Adrenal gland (tissue), 5 donors: ENCODE measurements around the gene ASCC1.

Experiments
- CTCF ChIP-seq, 6 experiments: fragments of 450-650 bp in 4 of 6; fragments of 200-600 bp in 2 of 6; sonication (generic) in 1 of 6; IDR thresholded peaks; 1 replicate in 5 of 6; 2 replicates in 1 of 6; pipeline versions ENCODE4 v1.5.1 to v1.8.0; 2016 to 2021; ENCODE audit warnings: antibody characterized with exemption in 6 of 6, mild to moderate bottlenecking in 2 of 6, moderate library complexity in 1 of 6
- POLR2A ChIP-seq, 2 donors: fragments of 450-650 bp; IDR thresholded peaks; one replicate each; pipeline ENCODE4 v1.6.1; 2017; ENCODE audit warnings: antibody characterized with exemption in 2 of 2, mild to moderate bottlenecking in 2 of 2, moderate library complexity in 1 of 2
- donor health status: DM: no; HTN: no; CAD: no.

DNA sequence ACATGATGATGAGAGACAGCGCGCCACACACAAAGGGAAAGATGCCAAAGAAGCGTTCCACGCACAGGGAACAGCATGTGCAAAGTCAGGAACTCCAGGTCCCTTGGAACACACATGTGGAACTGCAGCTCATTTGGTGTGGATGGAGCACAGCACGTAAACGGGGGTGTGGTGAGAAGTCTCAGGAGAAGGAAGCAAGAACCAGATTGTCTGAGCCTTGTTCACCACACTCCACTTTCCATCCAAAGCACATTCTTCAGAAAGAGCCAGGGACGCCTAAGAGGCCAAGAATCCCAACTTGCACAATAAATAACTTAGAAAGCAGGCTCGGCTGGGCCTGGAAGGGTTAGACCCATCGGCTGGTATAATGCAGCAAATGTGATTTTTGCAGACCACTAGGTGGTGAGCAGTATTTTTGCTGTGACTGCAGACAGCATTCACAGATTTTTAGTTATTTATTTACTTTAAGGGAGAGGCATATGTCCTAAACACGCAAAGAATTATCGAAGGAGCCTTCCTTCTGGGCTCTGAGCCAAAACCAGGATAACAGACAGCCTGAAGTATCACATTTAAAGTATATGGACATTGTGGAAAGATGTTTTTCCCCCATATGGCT is 27.9 kb upstream of the ASCC1 start:
- peak in 3 of 6 experiments; percentile 26 to 32 (median 28) for TF ChIP-seq CTCF (IDR thresholded peaks at IDR 0.05)
- TF ChIP-seq POLR2A (IDR thresholded peaks at IDR 0.05): no peak
